ENCODE data around the gene SREBF1. TPM values are rescaled to one million over a fixed set of nuclear protein-coding genes. Genes with fewer than 3 reads are reported as not detected.

SREBF1 gene
- total RNA-seq, 1 experiment from 2014 or later, result 65.4 TPM

DNA sequence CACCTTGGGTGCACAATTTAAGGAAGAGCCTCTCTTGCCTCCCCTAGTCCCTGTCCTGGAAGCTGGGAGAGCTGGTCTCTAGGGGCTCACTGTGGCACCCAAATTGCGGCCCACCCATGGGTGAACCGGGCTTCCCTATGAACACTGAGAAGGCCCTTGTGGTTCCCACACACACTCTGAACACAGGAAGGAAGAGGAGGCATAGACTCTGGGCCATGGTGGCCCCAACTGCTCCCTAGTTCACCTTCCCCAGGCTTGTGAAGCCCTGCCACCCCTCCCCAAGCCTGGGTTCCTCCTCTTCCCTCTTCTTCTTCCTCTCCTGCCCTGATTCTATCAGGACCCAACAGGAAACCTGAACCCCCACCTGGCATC is 10.5 kb downstream of the SREBF1 start:
- no peak for DNase-seq (ENCODE audit: low read depth)

GRCh38 chr17:17824783-17825614 is 11.8 kb downstream of the SREBF1 start:
- no peak for DNase-seq (ENCODE audit: low read depth)

GRCh38 chr17:17824119-17824782 is 12.5 kb downstream of the SREBF1 start:
- DNase-seq (ENCODE audit: low read depth), result no peak

DNA sequence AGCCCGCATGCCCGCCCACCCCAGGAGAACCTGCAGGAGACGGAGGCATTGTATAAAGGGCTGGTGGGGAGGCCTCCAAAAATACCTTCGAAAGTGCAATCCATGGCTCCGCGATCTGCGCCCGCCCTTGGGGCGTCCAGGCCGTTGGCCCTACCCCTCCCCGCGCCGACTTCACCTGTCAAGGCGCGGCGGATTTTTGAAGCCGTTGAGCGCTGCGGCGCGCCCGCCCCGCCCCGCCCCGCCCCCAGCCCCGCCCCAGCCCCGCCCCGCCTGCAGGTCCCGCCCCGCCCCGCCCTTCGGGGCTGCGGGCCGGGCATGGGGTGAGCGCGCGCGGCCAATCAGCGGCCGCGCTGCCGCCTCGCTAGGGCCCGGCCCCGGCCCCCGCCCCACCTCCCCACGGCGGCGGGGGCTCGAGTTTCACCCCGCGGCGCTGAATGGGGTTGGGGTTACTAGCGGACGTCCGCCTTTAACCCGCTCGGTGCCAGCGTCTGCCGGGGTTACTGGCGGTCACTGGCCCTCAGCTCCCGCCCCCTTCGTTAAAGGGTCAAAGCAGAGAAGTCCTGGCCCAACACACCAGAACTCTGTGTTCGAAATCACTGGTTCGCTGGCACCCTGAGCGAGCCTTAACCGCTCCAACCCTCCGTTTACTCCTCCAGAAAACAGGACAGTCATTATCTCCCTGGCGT is 13.2 kb downstream of the SREBF1 start:
- peak; percentile 72 for DNase-seq (ENCODE audit: low read depth)

DNA sequence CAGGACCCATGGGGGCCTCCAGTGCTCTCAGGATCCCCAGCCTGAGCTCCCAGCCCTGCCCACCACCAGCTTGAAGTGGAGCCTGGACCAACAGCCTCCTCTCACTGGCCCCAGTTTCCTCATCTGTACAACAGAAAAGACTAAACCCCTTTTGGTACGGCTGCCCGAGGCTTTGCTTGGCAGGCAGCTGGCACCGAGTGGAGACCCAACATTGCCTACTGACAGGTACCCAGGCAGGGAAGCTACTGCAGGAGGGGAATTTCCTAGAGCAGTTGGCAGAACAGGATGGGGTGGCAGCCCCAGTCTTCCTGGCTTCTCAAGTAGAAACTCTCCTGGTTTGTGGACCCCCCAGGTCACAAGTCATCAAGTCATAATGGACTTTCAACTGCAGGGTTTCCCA is 14.2 kb downstream of the SREBF1 start:
- no peak for DNase-seq (ENCODE audit: low read depth)

GRCh38 chr17:17822189-17822588 is 14.6 kb downstream of the SREBF1 start:
- peak; percentile 49 for DNase-seq (ENCODE audit: low read depth)

DNA sequence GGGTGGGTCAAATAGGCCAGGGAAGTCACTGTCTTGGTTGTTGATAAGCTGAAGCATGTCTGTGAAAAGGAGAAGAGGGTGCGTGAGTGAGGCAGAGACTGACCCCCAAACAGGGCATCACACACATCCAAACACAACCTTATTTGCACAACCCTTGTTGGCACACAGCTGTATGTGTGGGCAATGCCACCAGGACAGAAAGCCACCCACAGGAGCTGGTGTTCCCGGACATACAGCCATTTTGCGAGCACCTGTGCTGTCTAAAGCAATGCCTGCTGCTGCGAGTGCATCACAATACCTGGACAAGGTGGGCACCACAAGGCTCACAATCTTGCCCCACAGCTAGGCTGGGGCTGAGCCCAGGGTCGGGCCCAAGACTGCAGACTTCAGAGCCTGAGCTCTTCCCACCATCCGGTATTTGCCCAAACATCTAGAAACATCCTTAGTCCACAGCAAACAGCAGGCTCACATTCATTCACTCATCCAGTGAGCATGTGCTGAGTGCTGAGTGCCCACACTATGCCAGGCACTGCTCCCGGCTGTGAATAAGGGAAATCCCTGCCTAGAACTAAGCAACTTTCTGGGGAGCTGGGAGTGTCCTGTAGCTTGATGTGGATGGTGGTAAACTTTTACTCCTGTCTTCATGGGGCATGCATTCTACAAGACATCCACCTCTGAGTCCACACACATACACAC is 16.2 kb downstream of the SREBF1 start:
- no peak for DNase-seq (ENCODE audit: low read depth)

DNA sequence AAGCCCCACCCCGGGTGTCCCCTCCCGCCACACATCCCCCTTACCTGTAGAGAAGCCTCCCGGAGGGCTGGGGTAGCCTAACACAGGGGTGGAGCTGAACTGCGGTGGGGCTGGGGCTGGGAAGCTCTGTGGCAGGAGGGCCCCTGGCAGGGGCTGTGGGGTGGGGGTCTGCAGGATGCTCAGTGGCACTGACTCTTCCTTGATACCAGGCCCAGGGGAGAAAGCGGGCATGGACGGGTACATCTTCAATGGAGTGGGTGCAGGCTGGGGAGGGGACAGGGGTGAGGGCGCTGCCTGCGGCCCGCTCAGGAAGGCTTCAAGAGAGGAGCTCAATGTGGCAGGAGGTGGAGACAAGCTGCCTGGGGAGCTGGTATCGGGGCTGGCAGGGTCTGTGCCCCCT is 16.7 kb downstream of the SREBF1 start:
- no peak for DNase-seq (ENCODE audit: low read depth)

DNA sequence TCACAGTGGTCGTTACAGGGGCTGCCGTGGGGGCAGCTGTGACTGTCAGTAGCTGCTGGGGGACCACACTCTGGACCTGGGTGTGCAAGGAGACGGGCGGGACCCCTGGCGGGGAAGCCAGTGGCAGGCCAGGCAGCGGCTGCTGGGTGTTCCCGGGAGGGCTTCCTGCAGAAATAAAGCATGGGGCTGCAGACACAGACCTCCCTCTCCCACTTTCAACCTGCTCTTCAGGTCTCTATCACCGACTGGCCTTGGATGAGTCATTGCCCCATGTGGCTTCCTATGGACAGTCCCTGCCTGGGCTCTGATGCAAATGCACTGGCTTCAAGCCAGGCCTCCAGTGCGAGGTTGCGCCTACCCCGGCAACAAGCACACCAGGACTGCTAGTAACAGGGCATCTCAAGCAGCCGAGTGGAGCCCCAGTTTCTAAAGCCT is 17.2 kb downstream of the SREBF1 start:
- peak; percentile 92 for DNase-seq (ENCODE audit: low read depth)

- no peak for DNase-seq (ENCODE audit: low read depth)
Observed at GRCh38 chr17:17819111-17819510, 17.7 kb downstream of the SREBF1 start.

DNA sequence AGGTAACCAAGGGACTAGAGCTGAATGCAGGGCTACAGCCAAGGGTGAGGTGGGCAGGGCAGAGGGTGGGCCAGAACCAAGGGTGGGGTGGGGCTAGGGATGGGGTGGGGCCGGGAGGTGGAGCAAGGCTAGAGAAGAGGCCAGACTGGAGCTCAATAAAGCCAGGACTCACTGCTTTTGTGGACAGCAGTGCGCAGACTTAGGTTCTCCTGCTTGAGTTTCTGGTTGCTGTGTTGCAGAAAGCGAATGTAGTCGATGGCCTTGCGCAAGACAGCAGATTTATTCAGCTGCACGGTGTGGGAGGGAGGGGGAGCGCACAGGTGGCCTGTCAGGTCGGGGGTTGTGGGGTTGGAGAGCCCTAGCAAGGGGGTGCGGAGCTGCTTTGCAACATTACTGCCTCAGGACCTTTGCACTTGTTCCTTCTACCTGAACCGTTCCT is 18.7 kb downstream of the SREBF1 start:
- DNase-seq (ENCODE audit: low read depth), result no peak

- DNase-seq (ENCODE audit: low read depth), result no peak
Observed at GRCh38 chr17:17817552-17817947, 19.2 kb downstream of the SREBF1 start.

GRCh38 chr17:17816831-17817551 is 19.8 kb downstream of the SREBF1 start:
- DNase-seq (ENCODE audit: low read depth), result no peak

DNA sequence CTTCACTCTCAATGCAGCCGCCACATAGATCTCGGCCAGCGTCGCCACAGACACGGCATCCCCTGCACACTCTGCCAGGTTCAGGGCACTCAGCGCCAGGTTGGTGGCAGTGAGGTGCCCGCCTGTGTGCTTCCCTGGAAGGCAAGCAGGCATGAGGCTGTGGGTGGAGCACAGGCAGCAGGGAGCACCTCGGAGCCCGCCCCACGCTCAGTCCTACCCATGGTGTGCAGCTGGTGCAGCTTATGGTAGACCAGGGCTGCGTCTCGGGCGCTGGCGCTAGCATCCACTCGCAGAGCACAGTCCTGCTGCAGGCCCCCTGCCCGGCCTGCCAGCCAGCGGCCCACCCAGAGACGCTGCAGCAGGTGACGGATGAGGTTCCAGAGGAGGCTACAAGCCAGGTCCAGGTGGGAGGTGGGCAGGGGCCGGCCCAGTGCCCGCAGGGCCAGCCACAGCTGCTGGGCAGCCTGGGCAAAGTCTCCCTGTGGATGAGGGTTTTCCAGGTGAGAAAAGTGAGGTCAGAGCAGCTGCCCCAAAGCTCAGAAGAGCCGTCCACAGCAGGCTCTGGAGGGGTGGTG is 20.5 kb downstream of the SREBF1 start:
- DNase-seq (ENCODE audit: low read depth), result no peak

- no peak for DNase-seq (ENCODE audit: low read depth)
Observed at GRCh38 chr17:17815436-17816200, 21.2 kb downstream of the SREBF1 start.

- no peak for DNase-seq (ENCODE audit: low read depth)
Observed at GRCh38 chr17:17815062-17815406, 21.8 kb downstream of the SREBF1 start.

DNA sequence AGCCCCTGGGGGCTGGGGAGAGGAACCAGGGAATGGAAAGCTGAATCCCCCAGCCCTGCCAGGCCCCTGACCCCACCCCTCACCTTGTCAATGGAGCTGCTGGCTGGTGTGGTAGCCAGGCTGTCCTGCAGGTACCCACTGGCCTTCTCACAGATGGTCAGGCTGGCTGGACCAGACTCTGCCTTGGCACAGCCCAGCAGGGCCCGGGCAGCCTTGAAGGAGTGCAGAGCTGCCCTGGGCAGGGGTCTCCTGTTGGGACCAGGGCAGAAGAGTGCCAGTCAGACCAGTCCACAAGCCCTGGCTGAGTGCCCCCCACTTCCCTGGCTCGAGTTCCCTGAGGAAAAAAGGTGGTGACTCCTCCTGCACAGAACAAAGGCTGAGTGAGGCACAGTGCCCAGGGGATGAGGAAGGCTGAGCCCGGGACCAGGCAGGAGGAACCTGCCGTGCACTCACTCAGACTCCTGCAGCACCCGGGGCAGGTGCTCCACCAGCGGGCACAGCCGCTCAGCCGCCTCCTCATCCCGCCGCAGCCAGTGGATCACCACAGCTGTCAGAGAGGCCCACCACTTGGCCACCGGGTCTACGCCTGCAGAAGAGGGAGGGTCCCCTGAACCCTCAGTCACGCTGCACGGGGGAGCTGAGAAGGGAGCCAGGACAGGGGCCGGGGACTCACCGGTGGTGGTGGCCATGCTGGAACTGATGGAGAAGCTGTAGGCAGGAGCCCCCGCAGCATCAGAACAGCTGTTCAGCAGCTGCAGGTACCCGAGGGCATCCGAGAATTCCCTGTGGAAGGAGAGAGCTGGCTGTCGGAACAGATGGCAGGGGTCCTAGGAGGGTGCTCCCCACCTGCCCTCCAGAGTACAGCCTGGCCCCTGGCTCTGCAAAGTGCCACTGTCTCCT is 22.4 kb downstream of the SREBF1 start:
- no peak for DNase-seq (ENCODE audit: low read depth)

DNA sequence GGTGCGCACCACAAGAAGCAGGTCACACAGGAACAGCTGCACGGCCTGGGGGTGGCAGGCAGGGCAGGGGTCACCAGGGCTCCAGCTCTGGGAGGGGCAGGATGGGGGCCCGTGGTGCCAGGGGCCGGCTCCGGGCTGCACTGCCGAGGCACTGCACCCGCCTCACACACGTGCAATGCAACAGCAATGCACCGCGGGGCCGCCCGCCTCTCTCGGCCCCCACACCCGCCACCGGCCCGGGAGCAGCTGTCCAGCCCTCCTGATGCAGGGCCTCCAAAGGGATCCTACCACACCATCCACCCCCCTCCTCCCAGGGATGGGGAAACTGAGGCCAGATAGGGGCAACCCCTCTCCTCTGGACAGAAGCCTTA is 23.1 kb downstream of the SREBF1 start:
- no peak for DNase-seq (ENCODE audit: low read depth)

Measured in HT1080 (cell line).